WTC11 (cell line): ENCODE results near the gene C3orf49. TPM values are rescaled to one million over a fixed set of nuclear protein-coding genes. Genes with fewer than 3 reads are reported as not detected.

ENCODE experiments used
- ATAC-seq: fragments of 200-7000 bp; cut with Tn5 transposase; 2 replicates; pipeline ENCODE4 v1.10.0; 2021; ENCODE audit warnings: mild to moderate bottlenecking, moderate library complexity
- Bru-seq: library from RNA; stranded (reverse); fragments of 400-500 nt; gene quantifications from one replicate; lab custom pipeline; 2021; lab: Mats Ljungman, UMichigan
- CTCF ChIA-PET: fragments of 300-600 bp; sonication (Branson Sonifier 250); formaldehyde crosslinking; loops from one replicate; lab custom pipeline; 2021; ENCODE audit warnings: antibody characterized with exemption; lab: Charles Lee
- POLR2A ChIA-PET: fragments of 350-600 bp; sonication (Branson Sonifier 250); formaldehyde crosslinking; loops from one replicate; lab custom pipeline; 2021; ENCODE audit warnings: antibody characterized with exemption; lab: Charles Lee
- DNase-seq: peaks from one replicate; pipeline ENCODE4 v3.0.0; 2021; ENCODE audit warnings: low spot score
- H3K27ac Mint-ChIP-seq: 2 replicates; pipeline ENCODE4 v1.8.0; 2021; ENCODE audit warnings: mixed read lengths
- H3K27me3 Mint-ChIP-seq: 2 replicates; pipeline ENCODE4 v1.8.0; 2021; ENCODE audit warnings: low read depth, mild to moderate bottlenecking, moderate library complexity, mixed read lengths
- H3K36me3 Mint-ChIP-seq: 2 replicates; pipeline ENCODE4 v1.8.0; 2021; ENCODE audit warnings: mixed read lengths
- H3K4me1 Mint-ChIP-seq: 2 replicates; pipeline ENCODE4 v1.8.0; 2022; ENCODE audit warnings: mixed read lengths
- H3K4me3 Mint-ChIP-seq: 2 replicates; pipeline ENCODE4 v1.8.0; 2021; ENCODE audit warnings: mild to moderate bottlenecking, moderate library complexity, mixed read lengths
- H3K9me3 Mint-ChIP-seq: 2 replicates; pipeline ENCODE4 v1.8.0; 2021; ENCODE audit warnings: mixed read lengths
- ETV6 ChIP-seq: sonication (generic); formaldehyde crosslinking; IDR thresholded peaks from 2 replicates; pipeline ENCODE4 v1.8.1; 2022; ENCODE audit warnings: mild to moderate bottlenecking, missing genetic modification reagents
- FOXJ3 ChIP-seq: sonication (generic); formaldehyde crosslinking; IDR thresholded peaks from 2 replicates; pipeline ENCODE4 v1.9.0; 2021; ENCODE audit warnings: missing genetic modification reagents, mild to moderate bottlenecking, borderline replicate concordance
- GABPB1 ChIP-seq: sonication (generic); formaldehyde crosslinking; IDR thresholded peaks from 2 replicates; pipeline ENCODE4 v1.8.1; 2023; ENCODE audit warnings: mild to moderate bottlenecking, missing genetic modification reagents
- GTF2I ChIP-seq: fragments of 250-450 bp; sonication (Bioruptor Pico); conservative IDR thresholded peaks from 2 replicates; pipeline ENCODE4 v1.4.0; 2021; ENCODE audit warnings: mild to moderate bottlenecking
- HMGA2 ChIP-seq: fragments of 250-450 bp; sonication (Bioruptor Pico); IDR thresholded peaks from 2 replicates; pipeline ENCODE4 v1.4.0; 2021; ENCODE audit warnings: mild to moderate bottlenecking, moderate library complexity
- JAZF1 ChIP-seq: fragments of 250-450 bp; sonication (Bioruptor Pico); IDR thresholded peaks from 2 replicates; pipeline ENCODE4 v1.9.0; 2021; ENCODE audit warnings: moderate library complexity, mild to moderate bottlenecking, inconsistent platforms
- MXD4 ChIP-seq: fragments of 250-450 bp; sonication (Bioruptor Pico); IDR thresholded peaks from 2 replicates; pipeline ENCODE4 v1.8.0; 2021; ENCODE audit warnings: mild to moderate bottlenecking, moderate library complexity, borderline replicate concordance
- MYBL2 ChIP-seq: sonication (generic); formaldehyde crosslinking; IDR thresholded peaks from 2 replicates; pipeline ENCODE4 v1.8.1; 2023; ENCODE audit warnings: mild to moderate bottlenecking, moderate library complexity, missing genetic modification reagents
- SMAD4 ChIP-seq: sonication (generic); formaldehyde crosslinking; IDR thresholded peaks from 2 replicates; pipeline ENCODE4 v1.8.0; 2022; ENCODE audit warnings: mild to moderate bottlenecking, missing genetic modification reagents
- TCF7 ChIP-seq: sonication (generic); formaldehyde crosslinking; IDR thresholded peaks from 2 replicates; pipeline ENCODE4 v1.8.0; 2022; ENCODE audit warnings: mild to moderate bottlenecking, low read depth, missing genetic modification reagents, moderate library complexity
- ZBTB21 ChIP-seq: sonication (generic); formaldehyde crosslinking; IDR thresholded peaks from 2 replicates; pipeline ENCODE4 v1.8.1; 2023; ENCODE audit warnings: mild to moderate bottlenecking, missing genetic modification reagents, borderline replicate concordance
- ZNF121 ChIP-seq: sonication (generic); formaldehyde crosslinking; IDR thresholded peaks from 2 replicates; pipeline ENCODE4 v1.8.0; 2023; ENCODE audit warnings: missing genetic modification reagents
- ZNF396 ChIP-seq: fragments of 250-450 bp; sonication (Bioruptor Pico); IDR thresholded peaks from 2 replicates; pipeline ENCODE4 v1.8.0; 2021; ENCODE audit warnings: mild to moderate bottlenecking, moderate library complexity, borderline replicate concordance
- ZNF416 ChIP-seq: fragments of 250-450 bp; sonication (Bioruptor Pico); IDR thresholded peaks from 2 replicates; pipeline ENCODE4 v1.9.0; 2021; ENCODE audit warnings: mild to moderate bottlenecking, inconsistent platforms
- long read RNA-seq, 3 experiments: library from RNA in 1 of 3; library from capped mRNA in 1 of 3; library from polyadenylated mRNA in 1 of 3; unstranded in 2 of 3; stranded (forward) in 1 of 3; transcript quantifications; one replicate each; pipeline ENCODE4 v2.0.0, GENCODE V29; 2021
- total RNA-seq: library from RNA; stranded (reverse); gene quantifications from 3 replicates; pipeline ENCODE4 v1.2.3, GENCODE V29; 2021
- TF ChIP-seq, protein P1 (sequence below): sonication (generic); formaldehyde crosslinking; IDR thresholded peaks from 2 replicates; pipeline ENCODE4 v1.8.0; 2022; ENCODE audit warnings: missing genetic modification reagents
- TF ChIP-seq, protein P2 (sequence below): sonication (generic); formaldehyde crosslinking; IDR thresholded peaks from 2 replicates; pipeline ENCODE4 v1.8.0; 2023; ENCODE audit warnings: missing genetic modification reagents
- TF ChIP-seq, protein P3 (sequence below): sonication (generic); formaldehyde crosslinking; IDR thresholded peaks from 2 replicates; pipeline ENCODE4 v1.8.0; 2022; ENCODE audit warnings: mild to moderate bottlenecking, missing genetic modification reagents
- TF ChIP-seq, protein P4 (sequence below): fragments of 250-450 bp; sonication (Bioruptor Pico); IDR thresholded peaks from 2 replicates; pipeline ENCODE4 v1.9.0; 2021; ENCODE audit warnings: mild to moderate bottlenecking, borderline replicate concordance

The C3orf49 gene, protein sequence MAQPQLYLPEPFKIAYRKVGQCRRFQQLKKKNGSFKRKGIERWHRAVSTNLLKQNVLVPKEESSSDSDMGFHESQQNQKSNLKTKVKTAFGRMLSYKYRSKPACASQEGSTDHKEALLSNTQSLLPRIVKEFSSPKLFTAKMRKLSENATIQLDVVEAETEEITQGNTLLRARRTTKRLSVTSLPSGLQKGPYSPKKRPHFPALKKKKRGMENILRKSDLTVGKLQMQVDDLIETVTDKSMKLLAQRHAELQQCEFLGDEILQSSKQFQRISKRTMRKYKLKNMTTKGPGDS
- total RNA-seq (not detected in 3 replicates), Bru-seq, nascent RNA (percentile 3 among the genes with signal in this experiment)
- long read RNA-seq, experiment 1 = 0 reads
- long read RNA-seq, experiment 2 = 0 reads
- long read RNA-seq, experiment 3, partial matches to known transcripts = 0 of 1 reads
- long read RNA-seq, experiment 3, other reads (novel, unspliced or antisense) = 1 of 1 reads

DNA sequence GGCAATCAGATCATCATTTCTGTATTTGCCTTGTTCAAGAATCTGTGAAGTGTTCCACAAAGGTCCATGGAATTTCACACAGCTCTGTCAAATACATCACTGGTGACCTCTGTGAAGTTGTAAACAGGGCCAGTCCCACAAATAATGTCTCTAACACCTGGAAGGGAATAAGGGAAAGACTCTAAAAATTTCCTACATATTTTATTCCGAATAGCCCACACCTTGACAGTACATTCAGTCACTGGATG is at the start of gene C3orf49:
C3orf49 (plus strand) TSS at position 149 of the 248 bp plus-strand sequence. CDS start 173 bp downstream, outside the sequence.
- H3K4me1 Mint-ChIP-seq = peaks cover 7% of the 10 kb centered on the region
- ChIA-PET CTCF (interaction anchor here (0.7 to 5.1 kb wide), 8 partner anchors 13 to 469 kb away, joined by 3 to 37 read pairs (median 4); no protein-coding TSS in a partner anchor), POLR2A (interaction anchor here (0.5 kb wide), 1 partner anchor 45 kb away, joined by 3 read pairs; no protein-coding TSS in a partner anchor)
- no peak within 1 kb of the TSS for H3K27ac Mint-ChIP-seq
- no peak within 1 kb of the TSS for H3K4me3 Mint-ChIP-seq
- no peaks in the 10 kb centered on the region for H3K9me3 Mint-ChIP-seq
- ATAC-seq (no peak), DNase-seq (no peak)
- no peak for TF ChIP-seq JAZF1 (CRISPR knock-in tag)
- no peak for TF ChIP-seq MYBL2
- TF ChIP-seq, protein P1, sequence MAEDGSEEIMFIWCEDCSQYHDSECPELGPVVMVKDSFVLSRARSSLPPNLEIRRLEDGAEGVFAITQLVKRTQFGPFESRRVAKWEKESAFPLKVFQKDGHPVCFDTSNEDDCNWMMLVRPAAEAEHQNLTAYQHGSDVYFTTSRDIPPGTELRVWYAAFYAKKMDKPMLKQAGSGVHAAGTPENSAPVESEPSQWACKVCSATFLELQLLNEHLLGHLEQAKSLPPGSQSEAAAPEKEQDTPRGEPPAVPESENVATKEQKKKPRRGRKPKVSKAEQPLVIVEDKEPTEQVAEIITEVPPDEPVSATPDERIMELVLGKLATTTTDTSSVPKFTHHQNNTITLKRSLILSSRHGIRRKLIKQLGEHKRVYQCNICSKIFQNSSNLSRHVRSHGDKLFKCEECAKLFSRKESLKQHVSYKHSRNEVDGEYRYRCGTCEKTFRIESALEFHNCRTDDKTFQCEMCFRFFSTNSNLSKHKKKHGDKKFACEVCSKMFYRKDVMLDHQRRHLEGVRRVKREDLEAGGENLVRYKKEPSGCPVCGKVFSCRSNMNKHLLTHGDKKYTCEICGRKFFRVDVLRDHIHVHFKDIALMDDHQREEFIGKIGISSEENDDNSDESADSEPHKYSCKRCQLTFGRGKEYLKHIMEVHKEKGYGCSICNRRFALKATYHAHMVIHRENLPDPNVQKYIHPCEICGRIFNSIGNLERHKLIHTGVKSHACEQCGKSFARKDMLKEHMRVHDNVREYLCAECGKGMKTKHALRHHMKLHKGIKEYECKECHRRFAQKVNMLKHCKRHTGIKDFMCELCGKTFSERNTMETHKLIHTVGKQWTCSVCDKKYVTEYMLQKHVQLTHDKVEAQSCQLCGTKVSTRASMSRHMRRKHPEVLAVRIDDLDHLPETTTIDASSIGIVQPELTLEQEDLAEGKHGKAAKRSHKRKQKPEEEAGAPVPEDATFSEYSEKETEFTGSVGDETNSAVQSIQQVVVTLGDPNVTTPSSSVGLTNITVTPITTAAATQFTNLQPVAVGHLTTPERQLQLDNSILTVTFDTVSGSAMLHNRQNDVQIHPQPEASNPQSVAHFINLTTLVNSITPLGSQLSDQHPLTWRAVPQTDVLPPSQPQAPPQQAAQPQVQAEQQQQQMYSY (CRISPR knock-in tag) = no peak
- TF ChIP-seq FOXJ3 = no peak
- TF ChIP-seq ZBTB21 (CRISPR knock-in tag) = no peak
- TF ChIP-seq, protein P2, sequence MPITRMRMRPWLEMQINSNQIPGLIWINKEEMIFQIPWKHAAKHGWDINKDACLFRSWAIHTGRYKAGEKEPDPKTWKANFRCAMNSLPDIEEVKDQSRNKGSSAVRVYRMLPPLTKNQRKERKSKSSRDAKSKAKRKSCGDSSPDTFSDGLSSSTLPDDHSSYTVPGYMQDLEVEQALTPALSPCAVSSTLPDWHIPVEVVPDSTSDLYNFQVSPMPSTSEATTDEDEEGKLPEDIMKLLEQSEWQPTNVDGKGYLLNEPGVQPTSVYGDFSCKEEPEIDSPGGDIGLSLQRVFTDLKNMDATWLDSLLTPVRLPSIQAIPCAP (CRISPR knock-in tag) = no peak
- TF ChIP-seq, protein P3, sequence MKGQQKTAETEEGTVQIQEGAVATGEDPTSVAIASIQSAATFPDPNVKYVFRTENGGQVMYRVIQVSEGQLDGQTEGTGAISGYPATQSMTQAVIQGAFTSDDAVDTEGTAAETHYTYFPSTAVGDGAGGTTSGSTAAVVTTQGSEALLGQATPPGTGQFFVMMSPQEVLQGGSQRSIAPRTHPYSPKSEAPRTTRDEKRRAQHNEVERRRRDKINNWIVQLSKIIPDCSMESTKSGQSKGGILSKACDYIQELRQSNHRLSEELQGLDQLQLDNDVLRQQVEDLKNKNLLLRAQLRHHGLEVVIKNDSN (CRISPR knock-in tag) = no peak
- no peak for TF ChIP-seq ZNF416
- no peak for TF ChIP-seq GTF2I (CRISPR knock-in tag)
- TF ChIP-seq, protein P4, sequence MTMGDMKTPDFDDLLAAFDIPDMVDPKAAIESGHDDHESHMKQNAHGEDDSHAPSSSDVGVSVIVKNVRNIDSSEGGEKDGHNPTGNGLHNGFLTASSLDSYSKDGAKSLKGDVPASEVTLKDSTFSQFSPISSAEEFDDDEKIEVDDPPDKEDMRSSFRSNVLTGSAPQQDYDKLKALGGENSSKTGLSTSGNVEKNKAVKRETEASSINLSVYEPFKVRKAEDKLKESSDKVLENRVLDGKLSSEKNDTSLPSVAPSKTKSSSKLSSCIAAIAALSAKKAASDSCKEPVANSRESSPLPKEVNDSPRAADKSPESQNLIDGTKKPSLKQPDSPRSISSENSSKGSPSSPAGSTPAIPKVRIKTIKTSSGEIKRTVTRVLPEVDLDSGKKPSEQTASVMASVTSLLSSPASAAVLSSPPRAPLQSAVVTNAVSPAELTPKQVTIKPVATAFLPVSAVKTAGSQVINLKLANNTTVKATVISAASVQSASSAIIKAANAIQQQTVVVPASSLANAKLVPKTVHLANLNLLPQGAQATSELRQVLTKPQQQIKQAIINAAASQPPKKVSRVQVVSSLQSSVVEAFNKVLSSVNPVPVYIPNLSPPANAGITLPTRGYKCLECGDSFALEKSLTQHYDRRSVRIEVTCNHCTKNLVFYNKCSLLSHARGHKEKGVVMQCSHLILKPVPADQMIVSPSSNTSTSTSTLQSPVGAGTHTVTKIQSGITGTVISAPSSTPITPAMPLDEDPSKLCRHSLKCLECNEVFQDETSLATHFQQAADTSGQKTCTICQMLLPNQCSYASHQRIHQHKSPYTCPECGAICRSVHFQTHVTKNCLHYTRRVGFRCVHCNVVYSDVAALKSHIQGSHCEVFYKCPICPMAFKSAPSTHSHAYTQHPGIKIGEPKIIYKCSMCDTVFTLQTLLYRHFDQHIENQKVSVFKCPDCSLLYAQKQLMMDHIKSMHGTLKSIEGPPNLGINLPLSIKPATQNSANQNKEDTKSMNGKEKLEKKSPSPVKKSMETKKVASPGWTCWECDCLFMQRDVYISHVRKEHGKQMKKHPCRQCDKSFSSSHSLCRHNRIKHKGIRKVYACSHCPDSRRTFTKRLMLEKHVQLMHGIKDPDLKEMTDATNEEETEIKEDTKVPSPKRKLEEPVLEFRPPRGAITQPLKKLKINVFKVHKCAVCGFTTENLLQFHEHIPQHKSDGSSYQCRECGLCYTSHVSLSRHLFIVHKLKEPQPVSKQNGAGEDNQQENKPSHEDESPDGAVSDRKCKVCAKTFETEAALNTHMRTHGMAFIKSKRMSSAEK = no peak
- TF ChIP-seq HMGA2 (CRISPR knock-in tag) = no peak
- no peak for TF ChIP-seq ZNF396
- TF ChIP-seq SMAD4 (CRISPR knock-in tag) = no peak
- no peak for TF ChIP-seq TCF7 (CRISPR knock-in tag)
- TF ChIP-seq GABPB1 (CRISPR knock-in tag) = no peak
- TF ChIP-seq, all 79 proteins: peak for 0
- Mint-ChIP-seq H3K36me3 (no peaks in the 10 kb centered on the region), H3K27me3 (no peaks in the 10 kb centered on the region)

DNA sequence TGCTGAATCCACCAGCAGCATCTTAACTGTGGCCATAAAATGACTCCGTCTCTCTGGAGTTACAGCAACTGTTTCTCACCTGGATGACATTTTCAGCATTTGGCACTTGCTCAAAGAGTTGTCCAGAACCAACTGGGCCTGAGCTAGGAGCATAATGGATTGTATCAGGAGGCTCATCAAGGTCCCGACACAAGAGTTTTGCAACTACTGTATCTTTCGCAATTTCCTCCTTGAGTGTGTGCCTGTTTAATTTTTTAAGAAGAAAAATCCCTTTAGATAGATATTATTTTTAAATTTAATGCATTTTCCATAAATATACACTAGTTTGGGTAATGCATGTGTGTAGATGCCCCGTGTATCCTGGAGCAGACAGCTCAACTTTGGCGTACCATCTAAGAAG is 44.3 kb upstream of the C3orf49 start:
- TF ChIP-seq ZNF121 (CRISPR knock-in tag) = no peak
- TF ChIP-seq MXD4 (CRISPR knock-in tag) = no peak
- TF ChIP-seq ETV6 (CRISPR knock-in tag) = no peak
- Mint-ChIP-seq H3K9me3 (peaks cover 8% of the 10 kb centered on the region), H3K4me3 (no peak overlapping the region), H3K36me3 (no peaks in the 10 kb centered on the region), H3K27ac (no peak overlapping the region), H3K27me3 (no peaks in the 10 kb centered on the region; the same call in 1 of the 2 replicates), H3K4me1 (peaks cover 3% of the 10 kb centered on the region)
- ATAC-seq (no peak), DNase-seq (no peak)
- CTCF ChIA-PET = no interaction called here
- POLR2A ChIA-PET = interaction anchor here (0.7 kb wide), 1 partner anchor 44 kb away, joined by 3 read pairs; the partner anchor contains the start of gene C3orf49
